Calu3 (cell line): ENCODE results near the gene GPR89A. TPM values are rescaled to one million over a fixed set of nuclear protein-coding genes. Genes with fewer than 3 reads are reported as not detected.

Experiments used
- BruUV-seq: library from RNA; stranded (reverse); fragments of 400-500 nt; replicated peaks from 2 replicates; lab custom pipeline; 2021; lab: Mats Ljungman, UMichigan
- CTCF ChIA-PET: fragments of 300-600 bp; sonication (Branson Sonifier 250); formaldehyde crosslinking; loops from one replicate; lab custom pipeline; 2022; ENCODE audit warnings: antibody characterized with exemption; lab: Charles Lee
- DNase-seq: peaks from one replicate; pipeline ENCODE4 v3.0.0; 2022
- H3K27ac Mint-ChIP-seq: one replicate; pipeline ENCODE4 v1.8.0; 2022; ENCODE audit warnings: mixed read lengths; ENCODE audit not compliant: unreplicated experiment
- H3K27me3 Mint-ChIP-seq: one replicate; pipeline ENCODE4 v1.8.0; 2022; ENCODE audit warnings: mixed read lengths; ENCODE audit not compliant: unreplicated experiment
- H3K36me3 Mint-ChIP-seq: one replicate; pipeline ENCODE4 v1.8.0; 2022; ENCODE audit warnings: mild to moderate bottlenecking, moderate library complexity, mixed read lengths; ENCODE audit not compliant: insufficient read depth, unreplicated experiment
- H3K4me1 Mint-ChIP-seq: one replicate; pipeline ENCODE4 v1.8.0; 2022; ENCODE audit warnings: mild to moderate bottlenecking, low read depth, mixed read lengths; ENCODE audit not compliant: unreplicated experiment
- H3K4me3 Mint-ChIP-seq: one replicate; pipeline ENCODE4 v1.8.0; 2022; ENCODE audit warnings: mild to moderate bottlenecking, low read depth, moderate library complexity, mixed read lengths; ENCODE audit not compliant: unreplicated experiment
- H3K9me3 Mint-ChIP-seq: one replicate; pipeline ENCODE4 v1.8.0; 2022; ENCODE audit warnings: low read depth, mixed read lengths; ENCODE audit not compliant: unreplicated experiment
- CTCF ChIP-seq: fragments of 200-600 bp; IDR thresholded peaks from one replicate; pipeline ENCODE4 v1.8.0; 2022; ENCODE audit warnings: antibody characterized with exemption; ENCODE audit not compliant: unreplicated experiment
- intact Hi-C: fragments of 100-400 bp; cut with micrococcal nuclease; formaldehyde crosslinking; loops from one replicate; pipeline ENCODE4 v1.10.0; 2022; ENCODE audit not compliant: unreplicated experiment
- total RNA-seq: library from RNA; stranded (reverse); gene quantifications from 2 replicates; pipeline ENCODE4 v1.2.3, GENCODE V29; 2022

GPR89A gene
- total RNA-seq, 1 experiment from 2014 or later: 37.6 TPM

- no peaks in the 10 kb centered on the region for H3K27me3 Mint-ChIP-seq
- no peak overlapping the region for H3K27ac Mint-ChIP-seq
- no peaks in the 10 kb centered on the region for H3K36me3 Mint-ChIP-seq
- H3K4me1 Mint-ChIP-seq: peaks cover 17% of the 10 kb centered on the region
- H3K9me3 Mint-ChIP-seq: no peaks in the 10 kb centered on the region
- DNase-seq: no peak
- CTCF ChIA-PET: interaction anchor here (0.7 kb wide), 3 partner anchors 18 to 152 kb away, joined by 3 to 6 read pairs (median 5); partner anchors contain the start of gene NUDT17
- H3K4me3 Mint-ChIP-seq: no peak overlapping the region
- TF ChIP-seq CTCF: no peak
- no TSS peak for BruUV-seq
- intact Hi-C loops: no loop called here
Observed at GRCh38 chr1:145692785-145693443, 85.1 kb downstream of the GPR89A start.

GRCh38 chr1:145695821-145696629 lies 88.2 kb downstream of the GPR89A start:
- Mint-ChIP-seq H3K36me3 (no peaks in the 10 kb centered on the region), H3K9me3 (no peaks in the 10 kb centered on the region), H3K4me3 (no peak overlapping the region), H3K27ac (no peak overlapping the region), H3K27me3 (no peaks in the 10 kb centered on the region), H3K4me1 (peaks cover 3% of the 10 kb centered on the region)
- no TSS peak for BruUV-seq
- intact Hi-C loops: no loop called here
- no peak for TF ChIP-seq CTCF
- CTCF ChIA-PET: no interaction called here
- no peak for DNase-seq

GRCh38 chr1:145696630-145696960 lies 88.8 kb downstream of the GPR89A start:
- Mint-ChIP-seq H3K9me3 (no peaks in the 10 kb centered on the region), H3K4me3 (no peak overlapping the region), H3K27me3 (no peaks in the 10 kb centered on the region), H3K36me3 (no peaks in the 10 kb centered on the region), H3K4me1 (no peaks in the 10 kb centered on the region), H3K27ac (no peak overlapping the region)
- intact Hi-C loops: no loop called here
- no peak for DNase-seq
- no peak for TF ChIP-seq CTCF
- CTCF ChIA-PET: no interaction called here
- no TSS peak for BruUV-seq

GRCh38 chr1:145701306-145701862 lies 93.6 kb downstream of the GPR89A start:
- no peak for DNase-seq
- TF ChIP-seq CTCF: no peak
- no TSS peak for BruUV-seq
- peaks cover 10% of the 10 kb centered on the region for H3K4me1 Mint-ChIP-seq
- intact Hi-C loops: no loop called here
- H3K27ac Mint-ChIP-seq: no peak overlapping the region
- CTCF ChIA-PET: no interaction called here
- H3K36me3 Mint-ChIP-seq: no peaks in the 10 kb centered on the region
- H3K4me3 Mint-ChIP-seq: no peak overlapping the region
- no peaks in the 10 kb centered on the region for H3K27me3 Mint-ChIP-seq
- no peaks in the 10 kb centered on the region for H3K9me3 Mint-ChIP-seq
